NOMO-1 treated with dmso at 0.1 percent for 144 hours (cell line): Measurements from ENCODE around the gene MLXIPL.
"Not testable (repeated sequence)": the region's sequence is repeated elsewhere in the genome, so short reads cannot be mapped to it uniquely, and the experiment has no call there.

Experiments
- DNase-seq: peaks from one replicate; lab custom pipeline; 2025; ENCODE audit not compliant: unreplicated experiment; lab: John Stamatoyannopoulos, UW

Gene MLXIPL

DNA sequence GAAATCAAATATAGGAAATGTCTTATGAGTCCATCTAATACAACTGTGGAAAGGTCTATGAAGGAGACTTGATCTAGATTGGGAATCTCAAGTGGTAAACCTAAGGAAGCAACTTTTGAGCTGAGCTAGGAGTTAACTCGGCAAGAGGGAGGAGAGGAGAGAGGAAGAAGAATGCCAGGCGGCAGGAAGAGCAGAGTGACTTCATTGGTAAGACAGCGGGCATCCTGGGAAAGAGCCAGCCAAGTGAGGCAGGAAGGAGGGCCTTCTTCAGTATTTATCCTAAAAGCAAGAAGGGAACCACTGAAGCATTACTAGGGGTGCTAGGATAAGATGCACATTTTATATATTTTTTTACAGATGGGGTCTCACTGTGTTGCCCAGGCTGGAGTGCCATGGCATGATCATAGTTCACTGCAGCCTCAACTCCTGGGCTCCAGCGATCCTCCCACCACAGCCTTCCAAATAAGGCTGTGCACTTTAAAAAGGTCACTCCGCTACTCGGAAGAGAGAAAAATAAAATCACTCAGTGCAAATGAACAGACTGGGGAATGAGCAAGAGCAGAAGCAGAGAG lies 68.8 kb downstream of the MLXIPL start:
- DNase-seq: no peak

DNA sequence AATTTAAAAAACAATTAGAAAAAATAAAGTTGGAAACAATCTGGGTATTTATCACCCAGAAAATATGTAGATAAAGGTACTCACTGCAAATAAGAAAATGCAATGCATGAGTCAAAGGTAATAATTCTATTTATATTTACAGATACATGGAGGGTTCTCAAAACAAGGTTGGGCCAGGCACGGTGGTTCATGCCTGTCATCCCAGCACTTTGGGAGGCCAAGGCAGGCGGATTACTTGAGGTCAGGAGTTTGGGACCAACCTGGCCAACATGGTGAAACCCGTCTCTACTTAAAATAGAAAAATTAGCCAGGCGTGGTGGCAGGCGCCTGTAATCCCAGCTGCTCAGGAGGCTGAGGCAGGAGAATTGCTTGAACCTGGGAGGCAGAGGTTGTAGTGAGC lies 74.2 kb downstream of the MLXIPL start:
- DNase-seq: not testable (repeated sequence)

DNA sequence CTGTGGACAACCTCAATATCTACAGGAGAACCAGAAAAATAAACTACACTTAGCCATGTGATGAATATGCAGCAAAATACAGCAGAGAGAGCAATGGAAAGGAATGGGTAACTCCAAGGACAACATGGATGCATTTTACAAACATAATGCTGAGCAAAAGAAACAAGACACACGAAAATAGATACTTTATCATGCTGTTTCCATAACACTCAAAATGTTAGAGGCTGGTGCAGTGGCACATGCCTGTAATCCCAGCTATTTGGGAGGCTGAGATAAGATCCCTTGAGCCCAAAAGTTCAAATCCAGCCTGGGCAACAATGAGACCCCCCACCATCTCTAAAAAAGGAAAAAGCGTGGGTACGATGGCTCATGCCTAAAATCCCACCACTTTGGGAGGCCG lies 75.1 kb downstream of the MLXIPL start:
- no peak for DNase-seq

DNA sequence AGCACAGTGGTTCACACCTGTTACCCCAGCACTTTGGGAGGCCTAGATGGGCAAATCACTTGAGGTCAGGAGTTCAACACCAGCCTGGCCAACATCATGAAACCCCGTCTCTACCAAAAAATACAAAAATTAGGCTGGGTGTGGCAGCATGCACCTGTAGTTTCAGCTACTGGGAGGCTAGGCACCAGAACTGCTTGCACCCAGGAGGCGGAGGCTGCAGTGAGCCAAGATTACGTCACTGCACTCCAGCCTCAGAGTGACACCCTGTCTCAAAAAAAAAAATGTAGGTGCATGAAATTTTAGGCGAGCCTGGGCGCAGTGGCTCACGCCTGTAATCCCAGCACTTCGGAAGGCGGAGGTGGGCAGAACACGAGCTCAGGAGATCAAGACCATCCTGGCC lies 76.5 kb downstream of the MLXIPL start:
- no peak for DNase-seq

DNA sequence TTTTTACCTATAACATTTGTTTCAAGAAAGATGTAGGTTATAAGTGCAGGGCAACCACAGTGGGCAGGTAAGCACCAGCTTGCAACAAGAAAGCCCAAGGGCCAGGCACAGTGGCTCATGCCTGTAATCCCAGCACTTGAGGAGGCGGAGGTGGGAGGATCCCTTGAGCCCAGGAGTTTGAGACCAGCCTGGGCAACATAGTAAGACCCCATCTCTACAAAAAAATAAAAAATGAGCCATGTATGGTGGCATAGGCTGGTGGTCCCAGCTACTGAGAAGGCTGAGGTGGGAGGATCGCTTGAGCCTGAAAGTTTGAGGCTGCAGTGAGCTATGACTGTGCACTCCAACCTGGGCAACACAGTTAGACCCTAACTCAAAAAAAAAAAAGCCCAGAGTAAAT lies 79.6 kb downstream of the MLXIPL start:
- DNase-seq: no peak
